Body of pancreas (tissue), 4 donors: ENCODE results near the gene MAVS.

ENCODE experiments used
- POLR2A ChIP-seq, 3 donors: fragments of 450-650 bp; IDR thresholded peaks; one replicate each; pipeline ENCODE4 v1.6.1; 2016; ENCODE audit warnings: antibody characterized with exemption in 3 of 3, mild to moderate bottlenecking in 2 of 3
- TF ChIP-seq, protein P1 (sequence below), 7 experiments: fragments of 450-650 bp in 4 of 7; fragments of 200-600 bp in 3 of 7; sonication (generic) in 3 of 7; IDR thresholded peaks; one replicate each; pipeline ENCODE4 v1.5.1; 2016 to 2019; ENCODE audit warnings: antibody characterized with exemption in 7 of 7

DNA sequence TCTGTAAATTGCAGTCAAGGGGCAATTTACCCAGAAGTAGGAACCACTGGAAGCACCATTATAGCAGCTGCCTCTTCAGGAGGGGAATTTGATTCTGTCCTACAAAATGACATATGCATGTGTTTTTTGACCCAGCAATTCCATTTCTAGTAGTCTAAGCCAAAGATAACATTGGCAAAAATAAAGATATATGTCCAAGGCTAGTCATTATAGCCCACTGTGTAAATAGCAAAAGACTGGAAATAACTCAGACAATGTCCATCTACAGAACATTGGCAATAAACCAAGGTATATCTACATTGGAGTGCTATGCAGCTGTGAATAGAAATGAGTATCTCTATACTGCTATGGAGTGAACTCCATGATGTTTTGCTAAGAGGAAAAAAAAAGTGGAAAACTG, 30.0 kb downstream of the MAVS start:
- TF ChIP-seq, protein P1, sequence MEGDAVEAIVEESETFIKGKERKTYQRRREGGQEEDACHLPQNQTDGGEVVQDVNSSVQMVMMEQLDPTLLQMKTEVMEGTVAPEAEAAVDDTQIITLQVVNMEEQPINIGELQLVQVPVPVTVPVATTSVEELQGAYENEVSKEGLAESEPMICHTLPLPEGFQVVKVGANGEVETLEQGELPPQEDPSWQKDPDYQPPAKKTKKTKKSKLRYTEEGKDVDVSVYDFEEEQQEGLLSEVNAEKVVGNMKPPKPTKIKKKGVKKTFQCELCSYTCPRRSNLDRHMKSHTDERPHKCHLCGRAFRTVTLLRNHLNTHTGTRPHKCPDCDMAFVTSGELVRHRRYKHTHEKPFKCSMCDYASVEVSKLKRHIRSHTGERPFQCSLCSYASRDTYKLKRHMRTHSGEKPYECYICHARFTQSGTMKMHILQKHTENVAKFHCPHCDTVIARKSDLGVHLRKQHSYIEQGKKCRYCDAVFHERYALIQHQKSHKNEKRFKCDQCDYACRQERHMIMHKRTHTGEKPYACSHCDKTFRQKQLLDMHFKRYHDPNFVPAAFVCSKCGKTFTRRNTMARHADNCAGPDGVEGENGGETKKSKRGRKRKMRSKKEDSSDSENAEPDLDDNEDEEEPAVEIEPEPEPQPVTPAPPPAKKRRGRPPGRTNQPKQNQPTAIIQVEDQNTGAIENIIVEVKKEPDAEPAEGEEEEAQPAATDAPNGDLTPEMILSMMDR (IDR thresholded peaks at IDR 0.05): no peak
- TF ChIP-seq POLR2A (IDR thresholded peaks at IDR 0.05): no peak
